ENCODE measurements around the gene ROBO1. TPM values are rescaled to one million over a fixed set of nuclear protein-coding genes. Genes with fewer than 3 reads are reported as not detected.

ROBO1 gene
- total and polyA plus RNA-seq, 2 of the 13 experiments (the other 11 are each of a cell fraction or from before 2014, with no cell fraction given): 52.2 to 71.0 TPM

DNA sequence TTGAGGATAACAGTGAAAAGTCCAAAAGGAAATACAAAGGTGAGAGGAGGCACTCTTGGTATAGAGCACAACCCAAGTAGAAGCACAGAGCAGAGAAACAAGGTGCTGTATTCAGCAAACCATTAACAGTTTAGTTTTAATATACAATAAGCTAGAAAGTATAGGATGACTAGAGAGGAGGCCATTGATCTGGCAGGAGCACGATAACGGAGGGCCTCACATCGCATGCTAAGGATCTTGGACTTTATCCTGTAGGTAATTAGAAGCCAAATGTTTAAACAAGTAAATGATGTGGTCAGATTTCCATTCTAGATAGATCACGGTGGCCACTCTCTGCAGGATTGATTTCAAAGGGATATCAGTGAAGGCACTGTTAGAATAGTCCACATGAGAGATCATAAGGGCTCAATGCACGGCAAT is 935.0 kb downstream of the ROBO1 start (continued):
- TF ChIP-seq HNF4A (CRISPR knock-in tag; IDR thresholded peaks at IDR 0.05): peak; percentile 94
- no peak for TF ChIP-seq FOXM1 (CRISPR knock-in tag; IDR thresholded peaks at IDR 0.05)
- TF ChIP-seq, protein P1, sequence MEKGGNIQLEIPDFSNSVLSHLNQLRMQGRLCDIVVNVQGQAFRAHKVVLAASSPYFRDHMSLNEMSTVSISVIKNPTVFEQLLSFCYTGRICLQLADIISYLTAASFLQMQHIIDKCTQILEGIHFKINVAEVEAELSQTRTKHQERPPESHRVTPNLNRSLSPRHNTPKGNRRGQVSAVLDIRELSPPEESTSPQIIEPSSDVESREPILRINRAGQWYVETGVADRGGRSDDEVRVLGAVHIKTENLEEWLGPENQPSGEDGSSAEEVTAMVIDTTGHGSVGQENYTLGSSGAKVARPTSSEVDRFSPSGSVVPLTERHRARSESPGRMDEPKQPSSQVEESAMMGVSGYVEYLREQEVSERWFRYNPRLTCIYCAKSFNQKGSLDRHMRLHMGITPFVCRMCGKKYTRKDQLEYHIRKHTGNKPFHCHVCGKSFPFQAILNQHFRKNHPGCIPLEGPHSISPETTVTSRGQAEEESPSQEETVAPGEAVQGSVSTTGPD (CRISPR knock-in tag; IDR thresholded peaks at IDR 0.05): no peak
- TF ChIP-seq CENPX (CRISPR knock-in tag; IDR thresholded peaks at IDR 0.05): no peak
- TF ChIP-seq, protein P2, sequence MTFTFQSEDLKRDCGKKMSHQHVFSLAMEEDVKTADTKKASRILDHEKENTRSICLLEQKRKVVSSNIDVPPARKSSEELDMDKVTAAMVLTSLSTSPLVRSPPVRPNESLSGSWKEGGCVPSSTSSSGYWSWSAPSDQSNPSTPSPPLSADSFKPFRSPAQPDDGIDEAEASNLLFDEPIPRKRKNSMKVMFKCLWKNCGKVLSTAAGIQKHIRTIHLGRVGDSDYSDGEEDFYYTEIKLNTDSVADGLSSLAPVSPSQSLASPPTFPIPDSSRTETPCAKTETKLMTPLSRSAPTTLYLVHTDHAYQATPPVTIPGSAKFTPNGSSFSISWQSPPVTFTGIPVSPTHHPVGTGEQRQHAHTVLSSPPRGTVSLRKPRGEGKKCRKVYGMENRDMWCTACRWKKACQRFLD (CRISPR knock-in tag; IDR thresholded peaks at IDR 0.05; ENCODE audit: borderline replicate concordance): no peak
- no peak for TF ChIP-seq ZNF839 (CRISPR knock-in tag; IDR thresholded peaks at IDR 0.05; ENCODE audit: borderline replicate concordance)
- TF ChIP-seq HNF1A (IDR thresholded peaks at IDR 0.05; ENCODE audit: low read depth): peak; percentile 67
- peak; percentile 78; the same call in 1 of the 2 replicates for TF ChIP-seq HNF1A (CRISPR knock-in tag; IDR thresholded peaks at IDR 0.05; ENCODE audit: borderline replicate concordance)
- no peak for TF ChIP-seq ZNF761 (CRISPR knock-in tag; conservative IDR thresholded peaks at IDR 0.05)
- peak; percentile 61; the same call in 1 of the 2 replicates for TF ChIP-seq TFE3 (CRISPR knock-in tag; IDR thresholded peaks at IDR 0.05)
- no peak for TF ChIP-seq ZNF354B (CRISPR knock-in tag; IDR thresholded peaks at IDR 0.05)
- no peak for TF ChIP-seq ZNF510 (CRISPR knock-in tag; IDR thresholded peaks at IDR 0.05; ENCODE audit: low read depth)
- TF ChIP-seq WIZ (CRISPR knock-in tag; IDR thresholded peaks at IDR 0.05): no peak
- TF ChIP-seq ZFYVE20 (CRISPR knock-in tag; IDR thresholded peaks at IDR 0.05; ENCODE audit: borderline replicate concordance, low read depth): no peak
- TF ChIP-seq KLF9 (CRISPR knock-in tag; IDR thresholded peaks at IDR 0.05; ENCODE audit: low read depth): no peak
- TF ChIP-seq NR2F2 (IDR thresholded peaks at IDR 0.05; ENCODE audit: borderline replicate concordance, low read depth): peak; percentile 69
- no peak for TF ChIP-seq BRCA1 (CRISPR knock-in tag; IDR thresholded peaks at IDR 0.05)
- peak; percentile 40 for TF ChIP-seq YY1 (IDR thresholded peaks at IDR 0.05; ENCODE audit: insufficient read depth, insufficient replicate concordance, low read depth, low read length)
- 0 out of 2 replicates have a peak, but pooled peaks have one; percentile 41 for TF ChIP-seq YEATS4 (CRISPR knock-in tag; IDR thresholded peaks at IDR 0.05; ENCODE audit: borderline replicate concordance)
- TF ChIP-seq KDM4B (CRISPR knock-in tag; IDR thresholded peaks at IDR 0.05): no peak
- TF ChIP-seq SYNCRIP (IDR thresholded peaks at IDR 0.05; ENCODE audit: insufficient read depth, low read depth, low read length): no peak
